Myocyte (in vitro differentiated cells): Measurements from ENCODE around the gene STK33. TPM values are rescaled to one million over a fixed set of nuclear protein-coding genes. Genes with fewer than 3 reads are reported as not detected.
A peak's percentile ranks its signal among the peaks of the same experiment; 100 is the strongest.

Source experiments
- DNase-seq: peaks from one replicate; pipeline ENCODE4 v3.0.0-alpha.2; 2012; ENCODE audit warnings: low read depth
- polyA plus RNA-seq: library from polyadenylated mRNA; unstranded; fragments of >200 nt; gene quantifications from one replicate; pipeline ENCODE4 v1.2.1, GENCODE V29; 2012; ENCODE audit warnings: missing spikeins
- total RNA-seq: library from RNA; depleted of rRNA; stranded (reverse); fragments of >200 nt; gene quantifications from 2 replicates; pipeline ENCODE4 v1.2.3, GENCODE V29; 2014

STK33 gene
- 0.10 and 0.45 TPM in 2 replicates for total RNA-seq
- 0.04 TPM for polyA plus RNA-seq

- peak; percentile 22 for DNase-seq
These were observed at the start of gene STK33 for GRCh38 chr11:8593935-8594909. TSS of gene STK33 (minus strand) at chr11:8594228. CDS start at chr11:8474905, 119,323 bp downstream.

GRCh38 chr11:8642196-8642841, 48.3 kb upstream of the STK33 start:
- no peak for DNase-seq

- DNase-seq = no peak
These were observed 47.3 kb upstream of the STK33 start for GRCh38 chr11:8641332-8641731.

GRCh38 chr11:8640267-8640906, 46.4 kb upstream of the STK33 start:
- DNase-seq = no peak

- no peak for DNase-seq
These were observed 45.6 kb upstream of the STK33 start for GRCh38 chr11:8639655-8640054.

- DNase-seq = no peak
These were observed 44.3 kb upstream of the STK33 start for GRCh38 chr11:8638300-8638699.

GRCh38 chr11:8636127-8636526, 42.1 kb upstream of the STK33 start:
- DNase-seq = no peak

GRCh38 chr11:8634498-8634897, 40.5 kb upstream of the STK33 start:
- no peak for DNase-seq

- peak; percentile 57 for DNase-seq
These were observed 37.5 kb upstream of the STK33 start for GRCh38 chr11:8631395-8632118.

- DNase-seq = no peak
These were observed 30.7 kb upstream of the STK33 start for GRCh38 chr11:8624698-8625097.

GRCh38 chr11:8621147-8621546, 27.1 kb upstream of the STK33 start:
- no peak for DNase-seq

- DNase-seq = no peak
These were observed 23.0 kb upstream of the STK33 start for GRCh38 chr11:8617063-8617462.

GRCh38 chr11:8615291-8616032, 21.4 kb upstream of the STK33 start:
- DNase-seq = no peak

- DNase-seq = no peak
These were observed 20.5 kb upstream of the STK33 start for GRCh38 chr11:8614497-8614896.

GRCh38 chr11:8613036-8613435, 19.0 kb upstream of the STK33 start:
- peak; percentile 65 for DNase-seq

- peak; percentile 6 for DNase-seq
These were observed 18.5 kb upstream of the STK33 start for GRCh38 chr11:8612522-8612921.

GRCh38 chr11:8610532-8611116, 16.6 kb upstream of the STK33 start:
- DNase-seq = no peak

GRCh38 chr11:8608652-8609051, 14.6 kb upstream of the STK33 start:
- DNase-seq = peak; percentile 50

GRCh38 chr11:8605971-8606563, 12.0 kb upstream of the STK33 start:
- DNase-seq = peak; percentile 35
